OCI-LY1 (cell line): Measurements from ENCODE around the gene KBTBD13.

ENCODE experiments used
- CTCF ChIP-seq: fragments of 200-600 bp; sonication (generic), shearing (Covaris generic); IDR thresholded peaks from 2 replicates; pipeline ENCODE4 v1.5.1; 2017; ENCODE audit warnings: mild to moderate bottlenecking, antibody characterized with exemption, low read length, moderate library complexity, mixed read lengths
- EZH2 ChIP-seq: fragments of 200-600 bp; sonication (generic), shearing (Covaris generic); IDR thresholded peaks from 2 replicates; pipeline ENCODE4 v1.8.0; 2017; ENCODE audit warnings: borderline replicate concordance, mixed run types, mild to moderate bottlenecking, antibody characterized with exemption, low read length, moderate library complexity, mixed read lengths

GRCh38 chr15:65101891-65102708, 25.6 kb downstream of the KBTBD13 start:
- no peak for TF ChIP-seq CTCF
- no peak for TF ChIP-seq EZH2
